NT2/D1 (cell line): ENCODE measurements around the gene SERPINB12.

ENCODE experiments used
- SUZ12 ChIP-seq: IDR thresholded peaks from 2 replicates; pipeline ENCODE4 v1.6.1; 2011; ENCODE audit not compliant: insufficient read length, insufficient read depth; ENCODE audit errors: extremely low read depth
- YY1 ChIP-seq: IDR thresholded peaks from 2 replicates; pipeline ENCODE4 v1.6.1; 2011; ENCODE audit not compliant: insufficient read length, insufficient read depth
- ZNF274 ChIP-seq: IDR thresholded peaks from 2 replicates; pipeline ENCODE4 v1.6.1; 2011; ENCODE audit warnings: mild to moderate bottlenecking, low read depth, low read length

- TF ChIP-seq SUZ12 (no peak), YY1 (no peak), ZNF274 (no peak)
Measured at GRCh38 chr18:63579616-63580015, 37.4 kb downstream of the SERPINB12 start.
